ENCODE results near the gene LCORL. TPM values are rescaled to one million over a fixed set of nuclear protein-coding genes. Genes with fewer than 3 reads are reported as not detected.

Gene LCORL
- total RNA-seq, 3 donors from 2014 or later (not counting 1 experiment from before 2014, with no cell fraction given) = 19.9 to 28.4 (median 26.4) TPM

GRCh38 chr4:17876943-17877342 is 144.6 kb downstream of the LCORL start:
- ATAC-seq = no peak
- no peaks in the 10 kb centered on the region for H3K9me3 ChIP-seq (ENCODE audit: control insufficient read depth, insufficient read depth, low read length)
- Mint-ChIP-seq H3K36me3 (peaks cover 7% of the 10 kb centered on the region), H3K27ac (no peak overlapping the region), H3K27me3 (ENCODE audit: low read depth in 2 of 2) (no peaks in the 10 kb centered on the region), H3K9me3 (no peaks in the 10 kb centered on the region), H3K4me3 (no peak overlapping the region), H3K4me1 (no peaks in the 10 kb centered on the region)
- H3K27me3 ChIP-seq (ENCODE audit: control insufficient read depth, insufficient read depth, low read length) = no peaks in the 10 kb centered on the region
- H3K4me1 ChIP-seq (ENCODE audit: control insufficient read depth, insufficient read depth, low read length) = no peaks in the 10 kb centered on the region
- intact Hi-C loops (cut with micrococcal nuclease) = no loop called here
- no peaks in the 10 kb centered on the region for H3K36me3 ChIP-seq (ENCODE audit: control insufficient read depth, insufficient read depth, low read length)
- no peak for DNase-seq
- 100% methylated on average over 1 of the region's 4 CpGs for WGBS (ENCODE audit: insufficient coverage)
- no peak overlapping the region for H3K4me3 ChIP-seq (ENCODE audit: low read length)
- no peak for TF ChIP-seq CTCF (IDR thresholded peaks at IDR 0.05)
- H3K27ac ChIP-seq (ENCODE audit: low read length) = no peak overlapping the region

- TF ChIP-seq CTCF (IDR thresholded peaks at IDR 0.05) = no peak
- H3K9me3 Mint-ChIP-seq = no peaks in the 10 kb centered on the region
- Histone ChIP-seq H3K27ac (ENCODE audit: low read length) (no peak overlapping the region), H3K9me3 (ENCODE audit: control insufficient read depth, insufficient read depth, low read length) (no peaks in the 10 kb centered on the region), H3K4me3 (ENCODE audit: low read length) (no peak overlapping the region), H3K36me3 (ENCODE audit: control insufficient read depth, insufficient read depth, low read length) (no peaks in the 10 kb centered on the region), H3K27me3 (ENCODE audit: control insufficient read depth, insufficient read depth, low read length) (no peaks in the 10 kb centered on the region), H3K4me1 (ENCODE audit: control insufficient read depth, insufficient read depth, low read length) (no peaks in the 10 kb centered on the region)
- no peak for DNase-seq
- no peak overlapping the region for H3K27ac Mint-ChIP-seq
- no peaks in the 10 kb centered on the region for H3K4me1 Mint-ChIP-seq
- no peaks in the 10 kb centered on the region for H3K27me3 Mint-ChIP-seq (ENCODE audit: low read depth in 2 of 2)
- 74% methylated on average over 3 of the region's 4 CpGs for WGBS (ENCODE audit: insufficient coverage)
- intact Hi-C loops (cut with micrococcal nuclease) = no loop called here
- peaks cover 7% of the 10 kb centered on the region for H3K36me3 Mint-ChIP-seq
- no peak overlapping the region for H3K4me3 Mint-ChIP-seq
- ATAC-seq = no peak
These were observed 146.0 kb downstream of the LCORL start for GRCh38 chr4:17875402-17876070.

- H3K9me3 ChIP-seq (ENCODE audit: control insufficient read depth, insufficient read depth, low read length) = no peaks in the 10 kb centered on the region
- no peak overlapping the region for H3K4me3 ChIP-seq (ENCODE audit: low read length)
- no peak for DNase-seq
- Mint-ChIP-seq H3K4me1 (no peaks in the 10 kb centered on the region), H3K4me3 (no peak overlapping the region), H3K36me3 (no peaks in the 10 kb centered on the region), H3K27ac (no peak overlapping the region), H3K27me3 (ENCODE audit: low read depth in 2 of 2) (no peaks in the 10 kb centered on the region), H3K9me3 (no peaks in the 10 kb centered on the region)
- no peak for ATAC-seq
- no peak overlapping the region for H3K27ac ChIP-seq (ENCODE audit: low read length)
- 96% methylated on average over 2 of the region's 2 CpGs for WGBS (ENCODE audit: insufficient coverage)
- no peak for TF ChIP-seq CTCF (IDR thresholded peaks at IDR 0.05)
- H3K27me3 ChIP-seq (ENCODE audit: control insufficient read depth, insufficient read depth, low read length) = no peaks in the 10 kb centered on the region
- no peaks in the 10 kb centered on the region for H3K36me3 ChIP-seq (ENCODE audit: control insufficient read depth, insufficient read depth, low read length)
- no peaks in the 10 kb centered on the region for H3K4me1 ChIP-seq (ENCODE audit: control insufficient read depth, insufficient read depth, low read length)
- intact Hi-C loops (cut with micrococcal nuclease) = no loop called here
These were observed 152.2 kb downstream of the LCORL start for GRCh38 chr4:17869327-17869726.

- H3K27me3 Mint-ChIP-seq (ENCODE audit: low read depth in 2 of 2) = no peaks in the 10 kb centered on the region
- Histone ChIP-seq H3K27me3 (ENCODE audit: control insufficient read depth, insufficient read depth, low read length) (no peaks in the 10 kb centered on the region), H3K9me3 (ENCODE audit: control insufficient read depth, insufficient read depth, low read length) (peaks cover 1% of the 10 kb centered on the region), H3K36me3 (ENCODE audit: control insufficient read depth, insufficient read depth, low read length) (no peaks in the 10 kb centered on the region), H3K27ac (ENCODE audit: low read length) (no peak overlapping the region), H3K4me3 (ENCODE audit: low read length) (no peak overlapping the region), H3K4me1 (ENCODE audit: control insufficient read depth, insufficient read depth, low read length) (no peaks in the 10 kb centered on the region)
- intact Hi-C loops (cut with micrococcal nuclease) = no loop called here
- no peaks in the 10 kb centered on the region for H3K4me1 Mint-ChIP-seq
- H3K9me3 Mint-ChIP-seq = peaks cover 0 to 2% of the 10 kb centered on the region in 2 donors
- TF ChIP-seq CTCF (IDR thresholded peaks at IDR 0.05) = no peak
- ATAC-seq (no peak), DNase-seq (no peak)
- H3K27ac Mint-ChIP-seq = no peak overlapping the region
- peaks cover 8% of the 10 kb centered on the region for H3K36me3 Mint-ChIP-seq
- no peak overlapping the region for H3K4me3 Mint-ChIP-seq
- WGBS (ENCODE audit: insufficient coverage) = 93% methylated on average over 3 of the region's 3 CpGs
These were observed 154.3 kb downstream of the LCORL start for GRCh38 chr4:17867276-17867675.
